PC-3 (cell line): ENCODE measurements around the gene IQCE. TPM values are rescaled to one million over a fixed set of nuclear protein-coding genes. Genes with fewer than 3 reads are reported as not detected.
"Not testable (repeated sequence)": the region's sequence is repeated elsewhere in the genome, so short reads cannot be mapped to it uniquely, and the experiment has no call there.

Experiments
- ATAC-seq: fragments of 200-7000 bp; cut with Tn5 transposase; 2 replicates; pipeline ENCODE4 v1.9.1; 2020; ENCODE audit warnings: mild to moderate bottlenecking, moderate library complexity
- BruUV-seq: library from RNA; stranded (reverse); fragments of 400-500 nt; replicated peaks from 2 replicates; lab custom pipeline; 2021; lab: Mats Ljungman, UMichigan
- CTCF ChIA-PET: fragments of 300-600 bp; sonication (Branson Sonifier 250); formaldehyde crosslinking; loops from one replicate; lab custom pipeline; 2022; ENCODE audit warnings: antibody characterized with exemption; lab: Charles Lee
- POLR2A ChIA-PET: fragments of 300-600 bp; sonication (Branson Sonifier 250); formaldehyde crosslinking; loops from one replicate; lab custom pipeline; 2022; ENCODE audit warnings: antibody characterized with exemption; ENCODE audit not compliant: unreplicated experiment; lab: Charles Lee
- DNase-seq: peaks from one replicate; pipeline ENCODE4 v3.0.0-alpha.2; 2015
- H2AFZ ChIP-seq: fragments of 300-600 bp; sonication (generic); 2 replicates; pipeline ENCODE4 v1.6.0; 2016; ENCODE audit warnings: antibody characterized with exemption, low read length
- H3F3A ChIP-seq: fragments of 300-600 bp; sonication (generic); one replicate; pipeline ENCODE4 v1.6.0; 2017; ENCODE audit warnings: antibody characterized with exemption, low read length, control low read depth, mild to moderate bottlenecking; ENCODE audit not compliant: unreplicated experiment
- H3K27ac ChIP-seq: fragments of 300-600 bp; sonication (generic); 2 replicates; pipeline ENCODE4 v1.5.1; 2016; ENCODE audit warnings: mild to moderate bottlenecking, low read length
- H3K27me3 ChIP-seq: fragments of 300-600 bp; sonication (generic); 2 replicates; pipeline ENCODE4 v1.6.1; 2016; ENCODE audit warnings: low read length, mixed read lengths
- H3K36me3 ChIP-seq: fragments of 300-600 bp; sonication (generic); 2 replicates; pipeline ENCODE4 v1.6.1; 2016; ENCODE audit warnings: low read depth, mixed run types, low read length, mixed read lengths
- H3K4me1 ChIP-seq: fragments of 300-600 bp; sonication (generic); 2 replicates; pipeline ENCODE4 v1.5.1; 2016; ENCODE audit warnings: low read length; ENCODE audit not compliant: insufficient read depth
- H3K4me2 ChIP-seq: fragments of 300-600 bp; sonication (generic); 2 replicates; pipeline ENCODE4 v1.6.0; 2016; ENCODE audit warnings: low read length
- H3K4me3 ChIP-seq: fragments of 300-600 bp; sonication (generic); 2 replicates; pipeline ENCODE4 v1.5.1; 2016; ENCODE audit warnings: mild to moderate bottlenecking, low read length, mixed read lengths
- H3K79me2 ChIP-seq: fragments of 300-600 bp; sonication (generic); 2 replicates; pipeline ENCODE4 v1.6.1; 2017; ENCODE audit warnings: low read length, mixed read lengths
- H3K9ac ChIP-seq: fragments of 300-600 bp; sonication (generic); 2 replicates; pipeline ENCODE4 v1.6.0; 2016; ENCODE audit warnings: mild to moderate bottlenecking, low read length
- H3K9me2 ChIP-seq: fragments of 300-600 bp; sonication (generic); replicated peaks from 2 replicates; pipeline ENCODE4 v1.6.1; 2016; ENCODE audit warnings: mixed run types, low read length, mixed read lengths
- H3K9me3 ChIP-seq: fragments of 300-600 bp; sonication (generic); 2 replicates; pipeline ENCODE4 v1.6.1; 2016; ENCODE audit warnings: low read length, mixed read lengths
- H4K20me1 ChIP-seq: fragments of 300-600 bp; sonication (generic); 2 replicates; pipeline ENCODE4 v1.6.1; 2016; ENCODE audit warnings: low read length, mixed read lengths
- EZH2 ChIP-seq: fragments of 300-600 bp; sonication (generic); IDR thresholded peaks from one replicate; pipeline ENCODE4 v1.6.1; 2017; ENCODE audit warnings: antibody characterized with exemption, mild to moderate bottlenecking, low read length; ENCODE audit not compliant: unreplicated experiment
- EZH2phosphoT487 ChIP-seq: fragments of 300-600 bp; sonication (generic); IDR thresholded peaks from 2 replicates; pipeline ENCODE4 v1.6.1; 2018; ENCODE audit warnings: mild to moderate bottlenecking, antibody characterized with exemption, low read length, borderline replicate concordance
- intact Hi-C: fragments of 100-400 bp; cut with micrococcal nuclease; formaldehyde crosslinking; loops from 2 replicates; pipeline ENCODE4 v1.9.0; 2023
- total RNA-seq: library from RNA; depleted of rRNA; stranded (reverse); fragments of >200 nt; gene quantifications from 2 replicates; pipeline ENCODE4 v1.2.3, GENCODE V29; 2014
- TF ChIP-seq, protein P1 (sequence below): fragments of 300-600 bp; sonication (generic); conservative IDR thresholded peaks from 2 replicates; pipeline ENCODE4 v1.5.1; 2017; ENCODE audit warnings: antibody characterized with exemption, low read depth, mild to moderate bottlenecking, low read length

The IQCE gene
- total RNA-seq, 1 experiment from 2014 or later, result 9.7 TPM

DNA sequence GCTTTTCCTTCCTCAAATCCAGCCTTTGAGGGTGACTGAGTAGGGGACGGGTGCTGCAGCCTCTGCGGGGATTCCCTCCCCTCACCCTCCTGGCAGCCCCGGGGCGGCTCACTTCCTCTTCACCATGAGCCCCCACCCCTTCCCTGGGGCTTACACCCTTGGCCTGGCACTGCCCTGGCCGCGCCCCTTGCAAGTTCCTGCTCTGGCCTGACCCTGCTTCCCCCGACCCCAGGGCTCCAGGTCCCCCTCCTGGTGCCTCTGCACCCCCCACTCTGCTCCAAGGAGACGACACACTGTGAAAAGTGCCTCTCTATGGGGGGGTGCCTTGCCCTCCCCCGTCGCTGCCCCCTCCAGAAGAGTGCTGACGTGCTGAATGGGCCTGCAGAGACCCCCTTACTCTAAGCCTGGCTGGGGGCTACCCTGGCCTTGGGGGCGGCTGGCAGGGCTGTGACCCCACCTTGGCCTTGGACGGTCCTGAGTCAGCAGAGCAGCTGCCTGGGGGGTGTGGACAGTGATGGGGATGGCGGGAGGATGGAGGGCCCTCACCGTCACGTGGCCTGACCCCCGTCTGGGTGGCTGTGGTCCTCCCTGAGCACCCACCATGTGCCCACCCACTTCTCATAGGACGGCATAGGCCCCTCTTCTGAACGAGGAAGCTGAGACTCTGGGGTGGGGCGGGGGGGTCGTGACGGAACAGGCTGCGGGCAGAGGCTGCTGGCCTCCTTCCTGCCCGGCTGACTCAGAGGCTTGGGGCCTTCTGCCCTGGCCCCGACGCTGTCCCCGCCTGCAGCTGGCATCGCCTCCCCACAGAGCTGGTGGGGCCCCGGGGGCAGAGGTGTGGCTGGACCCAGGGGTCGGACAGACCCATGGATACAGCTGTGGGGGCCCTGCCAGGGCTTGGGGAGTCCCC lies 29.4 kb upstream of the IQCE start:
- TF ChIP-seq, protein P1, sequence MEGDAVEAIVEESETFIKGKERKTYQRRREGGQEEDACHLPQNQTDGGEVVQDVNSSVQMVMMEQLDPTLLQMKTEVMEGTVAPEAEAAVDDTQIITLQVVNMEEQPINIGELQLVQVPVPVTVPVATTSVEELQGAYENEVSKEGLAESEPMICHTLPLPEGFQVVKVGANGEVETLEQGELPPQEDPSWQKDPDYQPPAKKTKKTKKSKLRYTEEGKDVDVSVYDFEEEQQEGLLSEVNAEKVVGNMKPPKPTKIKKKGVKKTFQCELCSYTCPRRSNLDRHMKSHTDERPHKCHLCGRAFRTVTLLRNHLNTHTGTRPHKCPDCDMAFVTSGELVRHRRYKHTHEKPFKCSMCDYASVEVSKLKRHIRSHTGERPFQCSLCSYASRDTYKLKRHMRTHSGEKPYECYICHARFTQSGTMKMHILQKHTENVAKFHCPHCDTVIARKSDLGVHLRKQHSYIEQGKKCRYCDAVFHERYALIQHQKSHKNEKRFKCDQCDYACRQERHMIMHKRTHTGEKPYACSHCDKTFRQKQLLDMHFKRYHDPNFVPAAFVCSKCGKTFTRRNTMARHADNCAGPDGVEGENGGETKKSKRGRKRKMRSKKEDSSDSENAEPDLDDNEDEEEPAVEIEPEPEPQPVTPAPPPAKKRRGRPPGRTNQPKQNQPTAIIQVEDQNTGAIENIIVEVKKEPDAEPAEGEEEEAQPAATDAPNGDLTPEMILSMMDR, result no peak
- no peak for TF ChIP-seq EZH2phosphoT487
- no peak for TF ChIP-seq EZH2
- DNase-seq (peak; percentile 65), ATAC-seq (peak; percentile 73)
- Histone ChIP-seq H4K20me1 (no peaks in the 10 kb centered on the region), H3K9ac (peak overlapping the region; percentile 54), H3K36me3 (no peaks in the 10 kb centered on the region), H3K4me1 (peaks cover 45% of the 10 kb centered on the region), H3K79me2 (no peaks in the 10 kb centered on the region), H3K4me2 (peak overlapping the region; percentile 74), H3F3A (peaks cover 8% of the 10 kb centered on the region), H3K9me2 (no peaks in the 10 kb centered on the region), H3K27me3 (no peaks in the 10 kb centered on the region), H3K4me3 (peak overlapping the region; percentile 25; the same call in 1 of the 2 replicates), H2AFZ (no peak overlapping the region), H3K27ac (peak overlapping the region; percentile 58), H3K9me3 (no peaks in the 10 kb centered on the region)
- intact Hi-C loops, result no loop called here
- ChIA-PET POLR2A (no interaction called here), CTCF (no interaction called here)
- no TSS peak for BruUV-seq

- no peak overlapping the region for H2AFZ ChIP-seq
- TF ChIP-seq, protein P1, result no peak
- no peak for TF ChIP-seq EZH2
- TF ChIP-seq EZH2phosphoT487, result no peak
- no peaks in the 10 kb centered on the region for H3K27me3 ChIP-seq
- H3K36me3 ChIP-seq, result no peaks in the 10 kb centered on the region
- no peaks in the 10 kb centered on the region for H3K9me3 ChIP-seq
- peak; percentile 3; the same call in 1 of the 2 replicates for ATAC-seq
- intact Hi-C loops, result no loop called here
- peak; percentile 33 for DNase-seq
- ChIA-PET CTCF (no interaction called here), POLR2A (no interaction called here)
- peak overlapping the region; percentile 74 for H3K4me2 ChIP-seq
- peaks cover 40% of the 10 kb centered on the region for H3K4me1 ChIP-seq
- H3K4me3 ChIP-seq, result peak overlapping the region; percentile 25; the same call in 1 of the 2 replicates
- no TSS peak for BruUV-seq
- peak overlapping the region; percentile 54 for H3K9ac ChIP-seq
- H4K20me1 ChIP-seq, result no peaks in the 10 kb centered on the region
- peak overlapping the region; percentile 58 for H3K27ac ChIP-seq
- no peaks in the 10 kb centered on the region for H3K9me2 ChIP-seq
- H3F3A ChIP-seq, result peaks cover 8% of the 10 kb centered on the region
- H3K79me2 ChIP-seq, result no peaks in the 10 kb centered on the region
Measured at GRCh38 chr7:2530071-2530987, 28.4 kb upstream of the IQCE start.

DNA sequence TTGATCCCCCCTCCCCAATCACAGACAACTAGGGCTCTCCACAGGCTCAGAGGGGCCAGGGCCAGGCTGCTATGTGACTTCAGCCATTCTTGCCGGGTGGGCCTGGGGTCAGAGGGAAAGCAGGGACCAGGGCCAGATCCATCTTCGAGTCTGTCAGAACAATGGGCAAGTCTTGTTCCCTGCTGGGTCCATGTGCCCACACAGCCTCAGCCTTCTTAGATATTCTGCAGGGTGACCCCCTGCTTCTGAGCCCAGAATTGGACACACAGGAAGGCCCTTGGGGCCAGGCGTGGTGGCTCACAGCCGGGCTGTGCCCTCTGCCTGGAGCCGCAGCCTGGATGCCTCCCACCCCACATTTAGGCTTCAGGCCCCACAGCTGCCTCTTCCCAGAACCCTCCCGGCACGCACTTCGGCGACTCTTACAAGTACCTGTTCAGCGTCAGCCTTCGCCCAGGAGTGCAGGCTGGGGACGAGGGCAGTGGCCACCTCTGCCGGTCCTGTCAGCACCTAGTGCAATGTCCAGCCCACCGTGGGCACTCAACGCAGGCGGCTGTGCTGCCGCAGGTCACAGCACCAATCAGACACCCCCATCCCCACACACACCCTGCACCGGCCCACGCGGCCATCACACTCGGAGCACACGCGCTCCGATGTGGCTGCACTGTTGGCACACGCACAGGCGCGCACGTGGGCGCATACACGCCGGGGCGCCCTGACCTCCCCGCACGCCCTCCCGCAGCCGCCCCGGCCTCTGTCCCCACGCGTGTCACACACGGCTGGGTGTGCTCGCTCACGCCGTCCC lies 27.6 kb upstream of the IQCE start:
- H3K27ac ChIP-seq, H3K79me2 ChIP-seq, H3K27me3 ChIP-seq, POLR2A ChIA-PET, H3K4me2 ChIP-seq, intact Hi-C loops, H3K9me3 ChIP-seq, H3F3A ChIP-seq, H4K20me1 ChIP-seq, H2AFZ ChIP-seq, DNase-seq, H3K9me2 ChIP-seq, CTCF ChIA-PET, H3K36me3 ChIP-seq, H3K4me3 ChIP-seq, H3K9ac ChIP-seq, BruUV-seq, ATAC-seq: not testable (repeated sequence)
- H3K4me1 ChIP-seq, result peaks cover 40% of the 10 kb centered on the region

- H3K4me3 ChIP-seq, intact Hi-C loops, H3K27ac ChIP-seq, BruUV-seq, H3K9ac ChIP-seq, H3F3A ChIP-seq, CTCF ChIA-PET, H4K20me1 ChIP-seq, H3K27me3 ChIP-seq, H3K9me3 ChIP-seq, H2AFZ ChIP-seq, DNase-seq, H3K36me3 ChIP-seq, H3K79me2 ChIP-seq, H3K9me2 ChIP-seq, POLR2A ChIA-PET, ATAC-seq, H3K4me2 ChIP-seq: not testable (repeated sequence)
- peaks cover 40% of the 10 kb centered on the region for H3K4me1 ChIP-seq
Measured at GRCh38 chr7:2531796-2532110, 27.0 kb upstream of the IQCE start.
